H1 (cell line): ENCODE results near the gene MDM4.

Source experiments
- ATF2 ChIP-seq: IDR thresholded peaks from 2 replicates; pipeline ENCODE4 v1.6.1; 2012; ENCODE audit warnings: low read length, inconsistent platforms
- CHD2 ChIP-seq: IDR thresholded peaks from 2 replicates; pipeline ENCODE4 v1.6.1; 2012; ENCODE audit warnings: low read length, improper control_type of control experiment
- CTCF ChIP-seq, 3 experiments: IDR thresholded peaks; 1 replicate in 2 of 3; 2 replicates in 1 of 3; pipeline versions ENCODE4 v1.5.1 to v1.6.1; 2011; ENCODE audit warnings: low read length in 3 of 3, mild to moderate bottlenecking in 3 of 3, inconsistent platforms in 2 of 3, low read depth in 1 of 3, moderate library complexity in 1 of 3; ENCODE audit not compliant: insufficient read depth in 1 of 3; ENCODE audit errors: control extremely low read depth in 1 of 3
- EGR1 ChIP-seq: IDR thresholded peaks from 2 replicates; pipeline ENCODE4 v1.6.1; 2011; ENCODE audit warnings: low read depth, low read length, borderline replicate concordance
- POLR2AphosphoS5 ChIP-seq: IDR thresholded peaks from 2 replicates; pipeline ENCODE4 v1.6.1; 2011; ENCODE audit warnings: low read depth, low read length
- RFX5 ChIP-seq: IDR thresholded peaks from 2 replicates; pipeline ENCODE4 v1.6.1; 2011; ENCODE audit warnings: low read depth, low read length, improper control_type of control experiment, borderline replicate concordance
- SP1 ChIP-seq: IDR thresholded peaks from 2 replicates; pipeline ENCODE4 v1.6.1; 2011; ENCODE audit warnings: low read depth, low read length
- SUZ12 ChIP-seq: fragments of 200-600 bp; sonication (generic); IDR thresholded peaks from 2 replicates; pipeline ENCODE4 v1.6.1; 2012; ENCODE audit warnings: mild to moderate bottlenecking, inconsistent platforms, low read length, moderate library complexity, mixed read lengths
- USF2 ChIP-seq: IDR thresholded peaks from 2 replicates; pipeline ENCODE4 v1.6.1; 2011; ENCODE audit warnings: low read length, improper control_type of control experiment
- ZNF274 ChIP-seq: IDR thresholded peaks from 2 replicates; pipeline ENCODE4 v1.7.0; 2012; ENCODE audit warnings: low read length, borderline replicate concordance; ENCODE audit errors: extremely low read depth

- no peak for TF ChIP-seq CTCF (IDR thresholded peaks at IDR 0.05; ENCODE audit: control extremely low read depth in 1 of 3, insufficient read depth in 1 of 3, low read depth in 1 of 3, low read length in 3 of 3)
- no peak for TF ChIP-seq USF2
- no peak for TF ChIP-seq SUZ12
- TF ChIP-seq CHD2: no peak
- TF ChIP-seq POLR2AphosphoS5: no peak
- TF ChIP-seq EGR1: no peak
- TF ChIP-seq RFX5: no peak
- TF ChIP-seq SP1: no peak
- no peak for TF ChIP-seq ATF2
- no peak for TF ChIP-seq ZNF274
Measured at GRCh38 chr1:204568576-204569315, 52.5 kb downstream of the MDM4 start.
